ENCODE measurements around the gene LIMCH1.

LIMCH1 gene

DNA sequence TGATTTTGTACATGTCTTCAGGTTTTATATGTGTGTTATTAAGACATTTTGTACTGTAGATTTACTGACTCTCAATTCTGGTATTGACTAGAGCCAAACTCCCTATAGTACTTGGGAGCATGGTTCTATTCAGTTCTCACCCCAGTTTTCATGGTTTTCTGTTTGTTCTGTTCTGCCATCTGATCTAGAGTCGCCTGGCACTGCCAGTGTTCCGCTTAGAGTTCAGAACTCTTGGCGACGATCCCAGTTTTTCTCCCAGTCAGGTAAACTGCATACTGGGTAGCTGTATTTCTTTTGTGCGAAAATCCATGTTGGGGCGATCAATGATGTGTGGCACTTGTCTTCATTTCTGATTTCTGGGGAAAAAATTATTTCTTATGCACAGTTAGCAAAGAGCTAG, 132.6 kb downstream of the LIMCH1 start:
- no peaks in the 10 kb centered on the region for H3K36me3 Mint-ChIP-seq (ENCODE audit: low read depth)
- H3K9me3 Mint-ChIP-seq, result no peaks in the 10 kb centered on the region
- H3K27ac Mint-ChIP-seq, result no peak overlapping the region
- no peaks in the 10 kb centered on the region for H3K4me1 Mint-ChIP-seq (ENCODE audit: low read depth)
- H3K27me3 Mint-ChIP-seq, result no peaks in the 10 kb centered on the region
- H3K4me3 Mint-ChIP-seq, result no peak overlapping the region

DNA sequence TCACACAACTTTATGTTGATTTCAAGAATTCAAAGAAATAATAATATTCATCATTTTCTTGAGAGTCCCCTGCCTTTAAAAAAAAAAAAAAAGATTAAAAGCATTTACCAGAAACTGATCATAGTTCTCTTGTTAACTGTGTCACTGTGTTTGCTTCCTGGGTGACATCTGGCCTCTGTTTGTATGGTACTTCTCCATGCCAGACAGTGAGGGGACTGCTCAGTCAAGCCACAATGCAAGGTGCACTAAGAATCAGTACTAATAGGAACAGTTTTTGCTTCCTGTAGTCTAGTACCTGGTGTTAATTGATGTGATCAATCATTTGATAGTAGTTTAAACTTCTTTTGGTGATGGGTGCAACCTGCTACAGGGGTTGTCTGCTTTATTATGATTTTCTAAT, 133.0 kb downstream of the LIMCH1 start:
- H3K9me3 Mint-ChIP-seq, result no peaks in the 10 kb centered on the region
- no peaks in the 10 kb centered on the region for H3K4me1 Mint-ChIP-seq (ENCODE audit: low read depth)
- H3K27ac Mint-ChIP-seq, result no peak overlapping the region
- no peak overlapping the region for H3K4me3 Mint-ChIP-seq
- no peaks in the 10 kb centered on the region for H3K27me3 Mint-ChIP-seq
- H3K36me3 Mint-ChIP-seq (ENCODE audit: low read depth), result no peaks in the 10 kb centered on the region

DNA sequence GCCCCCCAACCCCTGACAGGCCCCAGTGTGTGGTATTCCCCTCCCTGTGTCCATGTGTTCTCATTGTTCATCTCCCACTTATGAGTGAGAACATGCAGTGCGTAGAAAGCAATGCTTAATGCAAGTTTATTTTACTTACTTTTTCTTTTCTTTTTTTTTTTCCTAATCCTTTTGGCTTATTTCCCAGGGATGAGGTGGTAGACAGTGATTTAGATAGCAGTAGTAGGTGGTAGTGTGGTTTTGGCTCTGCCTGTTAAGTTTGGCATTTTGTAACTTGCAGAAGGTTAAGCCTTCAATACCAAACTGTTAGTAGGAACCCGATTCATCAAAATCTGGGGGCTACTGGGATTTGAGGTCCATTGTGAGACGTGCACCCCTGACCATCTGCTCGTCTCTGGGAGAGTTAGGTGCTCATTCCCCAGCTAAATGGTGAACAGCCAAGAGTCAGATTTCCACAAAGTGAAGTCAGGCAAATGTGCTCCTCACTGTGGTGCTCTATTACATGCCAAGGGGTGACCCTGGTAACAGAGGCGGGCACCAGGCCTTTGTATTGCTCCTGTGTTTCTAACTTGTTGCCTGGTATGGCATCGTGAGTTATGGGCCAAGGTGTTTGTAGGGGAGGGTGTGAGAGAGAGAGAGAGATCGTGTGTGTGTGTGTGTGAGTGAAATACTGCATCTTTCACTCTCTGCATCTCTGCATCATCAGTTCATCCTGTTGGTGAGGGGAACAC, 140.3 kb downstream of the LIMCH1 start:
- no peaks in the 10 kb centered on the region for H3K4me1 Mint-ChIP-seq (ENCODE audit: low read depth)

DNA sequence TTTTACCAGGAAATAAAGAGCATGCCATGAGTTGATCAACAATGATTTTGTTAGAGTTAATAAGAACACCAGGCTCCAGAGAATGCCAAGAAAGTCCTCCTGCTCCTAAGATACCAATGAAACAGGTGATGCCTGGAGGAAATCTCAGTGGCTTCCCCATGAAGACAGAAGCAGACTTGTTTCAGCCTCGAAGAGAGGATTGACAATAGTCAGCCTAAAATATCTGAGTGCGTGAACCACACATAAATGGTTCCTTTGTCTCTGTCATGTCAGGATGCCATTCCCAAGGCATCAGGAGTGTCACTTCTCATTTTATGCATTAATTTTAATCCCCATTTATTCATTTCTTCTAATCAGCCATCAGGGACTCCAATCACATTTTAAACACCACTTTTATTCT, 141.0 kb downstream of the LIMCH1 start:
- Mint-ChIP-seq H3K36me3 (ENCODE audit: low read depth) (no peaks in the 10 kb centered on the region), H3K4me1 (ENCODE audit: low read depth) (no peaks in the 10 kb centered on the region), H3K4me3 (no peak overlapping the region), H3K27ac (no peak overlapping the region), H3K9me3 (no peaks in the 10 kb centered on the region), H3K27me3 (peaks cover 3% of the 10 kb centered on the region)

More for the DNA sequence above, 140.3 kb downstream of the LIMCH1 start:
- no peaks in the 10 kb centered on the region for H3K36me3 Mint-ChIP-seq (ENCODE audit: low read depth)
- H3K4me3 Mint-ChIP-seq, result no peak overlapping the region
- no peak overlapping the region for H3K27ac Mint-ChIP-seq
- H3K27me3 Mint-ChIP-seq, result peaks cover 3% of the 10 kb centered on the region
- no peaks in the 10 kb centered on the region for H3K9me3 Mint-ChIP-seq

DNA sequence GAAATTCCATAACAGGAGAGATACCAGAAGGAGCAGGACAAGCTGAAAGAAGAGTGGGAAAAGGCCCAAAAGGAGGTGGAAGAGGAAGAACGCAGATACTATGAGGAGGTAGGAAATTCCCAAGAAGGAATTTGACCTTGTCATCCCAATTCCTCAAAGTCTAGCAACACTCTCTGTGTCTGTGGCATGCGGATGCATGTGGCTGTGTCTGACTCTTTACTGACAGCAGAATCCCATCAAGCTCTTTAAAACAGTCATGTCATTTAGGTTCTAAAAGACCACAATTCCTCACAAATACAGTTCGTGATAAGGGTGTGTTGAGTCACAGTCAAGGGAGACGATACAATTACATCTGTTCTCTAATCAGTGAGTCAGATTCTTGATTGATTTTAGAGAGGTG, 142.0 kb downstream of the LIMCH1 start:
- H3K4me1 Mint-ChIP-seq (ENCODE audit: low read depth), result no peaks in the 10 kb centered on the region
- H3K27me3 Mint-ChIP-seq, result peaks cover 3% of the 10 kb centered on the region
- H3K36me3 Mint-ChIP-seq (ENCODE audit: low read depth), result no peaks in the 10 kb centered on the region
- no peaks in the 10 kb centered on the region for H3K9me3 Mint-ChIP-seq
- H3K4me3 Mint-ChIP-seq, result no peak overlapping the region
- no peak overlapping the region for H3K27ac Mint-ChIP-seq

DNA sequence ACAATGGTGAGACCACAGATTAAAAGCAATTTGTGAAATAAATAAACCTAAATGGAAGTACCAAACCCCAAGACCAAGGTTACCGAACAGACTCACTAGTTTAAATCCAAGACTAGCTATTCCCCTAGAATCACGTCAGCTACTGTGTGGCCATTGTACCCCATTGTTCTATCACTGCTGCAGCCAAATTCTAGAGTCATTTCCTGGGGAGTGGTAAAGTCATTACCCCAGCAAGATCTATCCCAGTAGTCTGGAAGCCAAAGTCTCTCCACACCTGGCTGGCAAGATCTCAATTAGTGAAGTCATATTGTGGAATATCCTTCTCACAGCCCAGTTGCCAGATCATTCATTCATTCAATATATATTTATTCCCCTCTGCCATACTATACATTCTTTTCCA, 143.1 kb downstream of the LIMCH1 start:
- H3K27me3 Mint-ChIP-seq, result peaks cover 3% of the 10 kb centered on the region
- H3K36me3 Mint-ChIP-seq (ENCODE audit: low read depth), result no peaks in the 10 kb centered on the region
- no peaks in the 10 kb centered on the region for H3K4me1 Mint-ChIP-seq (ENCODE audit: low read depth)
- H3K4me3 Mint-ChIP-seq, result no peak overlapping the region
- H3K27ac Mint-ChIP-seq, result no peak overlapping the region
- H3K9me3 Mint-ChIP-seq, result no peaks in the 10 kb centered on the region

DNA sequence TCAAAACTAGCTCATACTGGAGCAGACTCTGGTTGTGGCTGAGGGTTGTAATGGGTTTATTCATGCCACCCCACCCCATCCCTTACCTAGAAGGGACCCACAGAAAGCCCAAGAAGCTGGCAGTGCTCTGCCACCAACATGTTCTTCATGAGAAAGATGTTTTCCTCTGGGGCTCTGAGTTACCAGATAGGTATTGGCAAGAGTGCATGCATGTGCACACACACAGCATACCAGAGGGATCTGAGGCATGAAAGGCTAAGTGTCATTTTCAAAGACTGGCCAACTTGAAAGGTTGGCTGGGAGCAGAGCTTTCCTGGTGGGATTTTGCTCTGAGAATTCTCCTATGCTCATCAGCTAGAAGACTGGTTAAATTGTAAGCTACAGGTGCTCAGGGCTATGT, 145.4 kb downstream of the LIMCH1 start:
- Mint-ChIP-seq H3K4me3 (no peak overlapping the region), H3K9me3 (no peaks in the 10 kb centered on the region), H3K36me3 (ENCODE audit: low read depth) (no peaks in the 10 kb centered on the region)

DNA sequence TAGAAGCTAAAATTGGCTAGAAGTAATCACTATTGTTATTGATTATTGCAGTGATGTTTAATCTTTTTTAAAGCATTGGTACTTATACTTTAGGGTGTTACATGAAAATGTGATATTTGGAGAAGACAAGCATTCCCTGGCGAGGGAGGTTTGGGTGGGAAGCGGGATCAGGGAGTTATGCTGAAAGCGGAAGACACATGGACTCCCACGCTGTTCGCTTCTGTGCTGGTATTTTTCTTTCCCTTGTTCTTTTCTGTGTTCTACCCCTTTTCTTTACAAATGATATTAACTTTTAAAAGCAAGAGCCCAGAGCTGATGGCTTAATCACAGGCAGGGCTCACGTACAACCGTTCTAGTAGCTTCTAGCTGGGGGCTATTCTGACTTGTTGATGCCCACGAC, 148.9 kb downstream of the LIMCH1 start:
- H3K36me3 Mint-ChIP-seq (ENCODE audit: low read depth), result no peaks in the 10 kb centered on the region
- no peaks in the 10 kb centered on the region for H3K4me1 Mint-ChIP-seq (ENCODE audit: low read depth)
- no peaks in the 10 kb centered on the region for H3K9me3 Mint-ChIP-seq
- peaks cover 6% of the 10 kb centered on the region for H3K27me3 Mint-ChIP-seq
- no peak overlapping the region for H3K27ac Mint-ChIP-seq
- no peak overlapping the region for H3K4me3 Mint-ChIP-seq

More for the DNA sequence above, 145.4 kb downstream of the LIMCH1 start:
- H3K27ac Mint-ChIP-seq, result no peak overlapping the region
- peaks cover 3% of the 10 kb centered on the region for H3K27me3 Mint-ChIP-seq
- H3K4me1 Mint-ChIP-seq (ENCODE audit: low read depth), result no peaks in the 10 kb centered on the region

DNA sequence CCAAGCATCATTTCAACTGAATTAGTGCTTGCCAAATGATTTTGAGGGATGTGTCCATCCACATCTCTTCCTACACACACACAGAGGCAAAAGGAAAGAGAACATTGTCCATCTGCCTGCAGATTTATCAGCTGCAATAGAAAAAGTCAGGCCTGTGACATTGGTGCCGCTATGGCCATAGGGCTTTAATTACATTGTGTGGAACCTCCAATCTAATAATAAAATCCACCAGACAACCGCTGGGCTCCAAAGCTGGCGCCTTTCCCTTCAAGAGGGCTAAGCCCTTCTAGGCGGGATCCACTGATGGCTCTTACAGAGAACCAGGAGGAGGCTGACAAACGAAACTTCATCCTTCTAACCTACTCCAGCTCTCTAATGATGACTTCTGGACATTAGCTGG, 150.0 kb downstream of the LIMCH1 start:
- H3K4me3 Mint-ChIP-seq, result no peak overlapping the region
- H3K27ac Mint-ChIP-seq, result no peak overlapping the region
- peaks cover 6% of the 10 kb centered on the region for H3K27me3 Mint-ChIP-seq

DNA sequence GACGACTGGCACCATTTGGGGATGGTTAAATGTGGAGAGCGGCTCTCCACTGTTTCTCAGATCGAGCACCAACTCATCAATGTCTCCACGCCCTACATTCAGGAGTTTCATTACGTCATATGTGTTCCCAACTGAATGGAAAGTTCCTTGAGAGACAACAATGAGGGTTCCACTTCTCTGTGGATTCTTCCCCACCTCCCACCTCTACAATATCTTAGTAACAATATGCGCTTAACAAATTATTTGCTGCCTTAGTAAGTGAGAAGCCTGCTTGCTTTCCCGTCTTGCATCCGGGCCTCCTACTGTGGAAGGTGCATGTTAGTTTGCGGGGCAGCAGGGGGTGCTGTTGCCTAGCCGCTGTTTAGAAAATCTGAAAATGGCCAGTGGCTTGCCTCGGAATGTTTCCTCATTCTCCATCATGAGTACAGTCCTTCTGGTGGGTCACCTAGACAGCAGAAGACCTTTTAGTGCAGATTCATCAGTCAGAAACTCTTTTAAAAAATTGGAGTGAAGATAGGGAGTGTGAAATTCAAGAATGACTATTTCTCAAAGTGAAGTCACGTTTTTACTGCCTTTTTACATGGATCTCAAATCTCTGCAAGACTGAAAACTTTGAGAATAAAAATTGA, 154.9 kb downstream of the LIMCH1 start:
- Mint-ChIP-seq H3K4me3 (no peak overlapping the region), H3K36me3 (ENCODE audit: low read depth) (no peaks in the 10 kb centered on the region), H3K27me3 (peaks cover 6% of the 10 kb centered on the region), H3K9me3 (no peaks in the 10 kb centered on the region), H3K4me1 (ENCODE audit: low read depth) (no peaks in the 10 kb centered on the region), H3K27ac (no peak overlapping the region)

More for the DNA sequence above, 150.0 kb downstream of the LIMCH1 start:
- Mint-ChIP-seq H3K9me3 (no peaks in the 10 kb centered on the region), H3K4me1 (ENCODE audit: low read depth) (no peaks in the 10 kb centered on the region), H3K36me3 (ENCODE audit: low read depth) (no peaks in the 10 kb centered on the region)

DNA sequence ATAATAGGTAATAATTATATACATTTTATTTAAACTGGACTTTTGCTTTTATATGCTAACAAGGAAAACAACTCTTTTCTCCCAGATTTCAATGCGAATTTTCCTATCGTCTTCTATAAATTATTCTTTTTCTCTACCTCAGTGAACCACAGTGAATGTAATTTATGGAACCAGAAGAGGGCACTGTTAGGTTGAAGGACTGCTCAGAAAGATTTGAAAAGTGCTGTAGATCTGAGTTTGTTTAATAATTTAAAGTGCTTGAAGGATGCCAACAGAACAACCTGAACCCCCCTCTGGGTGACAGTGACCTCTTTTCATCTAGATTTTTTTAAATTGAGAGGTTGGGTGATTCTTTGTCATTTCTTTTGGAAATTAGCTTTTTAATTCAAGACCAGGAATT, 155.7 kb downstream of the LIMCH1 start:
- Mint-ChIP-seq H3K4me3 (no peak overlapping the region), H3K36me3 (ENCODE audit: low read depth) (no peaks in the 10 kb centered on the region), H3K4me1 (ENCODE audit: low read depth) (no peaks in the 10 kb centered on the region), H3K27ac (no peak overlapping the region), H3K27me3 (peaks cover 12% of the 10 kb centered on the region), H3K9me3 (no peaks in the 10 kb centered on the region)

DNA sequence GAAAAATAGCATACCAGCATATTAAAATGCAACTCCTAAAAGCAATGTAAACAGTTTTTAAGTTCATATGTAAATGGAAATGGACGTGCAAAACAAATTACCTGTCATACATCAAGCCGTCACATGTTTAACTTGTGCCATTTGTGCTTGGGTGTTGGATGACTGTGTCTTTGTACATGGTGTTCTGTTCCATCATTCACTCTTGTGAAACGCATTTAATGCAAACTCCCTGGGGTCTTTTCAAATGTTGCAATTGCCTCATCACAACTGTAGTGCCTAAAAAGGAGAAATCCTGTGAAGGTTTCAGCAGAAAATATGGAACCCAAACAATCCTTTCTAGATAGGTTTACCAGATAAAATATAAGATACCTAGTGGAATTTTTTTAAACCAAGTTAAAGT, 158.2 kb downstream of the LIMCH1 start:
- H3K4me1 Mint-ChIP-seq (ENCODE audit: low read depth), result no peaks in the 10 kb centered on the region
- H3K9me3 Mint-ChIP-seq, result no peaks in the 10 kb centered on the region
- no peaks in the 10 kb centered on the region for H3K36me3 Mint-ChIP-seq (ENCODE audit: low read depth)
- H3K27ac Mint-ChIP-seq, result no peak overlapping the region
- H3K4me3 Mint-ChIP-seq, result no peak overlapping the region
- H3K27me3 Mint-ChIP-seq, result peaks cover 6% of the 10 kb centered on the region

DNA sequence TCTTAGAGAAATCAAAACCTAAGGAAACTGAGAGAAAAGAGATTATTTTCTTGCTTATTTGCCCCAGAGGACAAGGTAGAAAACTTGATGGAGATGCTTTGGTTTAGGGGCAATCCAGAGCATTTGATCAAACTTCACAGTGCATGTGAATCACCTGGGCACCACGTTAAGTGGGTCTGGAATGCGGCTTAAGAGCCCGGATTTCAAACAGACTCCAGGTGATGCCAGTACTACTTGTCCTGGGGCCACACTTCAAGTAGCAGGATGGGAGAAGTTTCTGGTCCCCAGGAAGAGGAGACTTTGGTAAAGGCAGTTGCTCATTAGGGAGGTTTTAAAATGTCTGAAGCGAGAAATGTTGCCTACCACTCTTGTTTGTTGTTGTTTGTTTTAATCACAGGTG, 158.8 kb downstream of the LIMCH1 start:
- Mint-ChIP-seq H3K27ac (no peak overlapping the region), H3K36me3 (ENCODE audit: low read depth) (no peaks in the 10 kb centered on the region), H3K27me3 (peaks cover 7% of the 10 kb centered on the region), H3K4me1 (ENCODE audit: low read depth) (no peaks in the 10 kb centered on the region), H3K4me3 (no peak overlapping the region), H3K9me3 (no peaks in the 10 kb centered on the region)

DNA sequence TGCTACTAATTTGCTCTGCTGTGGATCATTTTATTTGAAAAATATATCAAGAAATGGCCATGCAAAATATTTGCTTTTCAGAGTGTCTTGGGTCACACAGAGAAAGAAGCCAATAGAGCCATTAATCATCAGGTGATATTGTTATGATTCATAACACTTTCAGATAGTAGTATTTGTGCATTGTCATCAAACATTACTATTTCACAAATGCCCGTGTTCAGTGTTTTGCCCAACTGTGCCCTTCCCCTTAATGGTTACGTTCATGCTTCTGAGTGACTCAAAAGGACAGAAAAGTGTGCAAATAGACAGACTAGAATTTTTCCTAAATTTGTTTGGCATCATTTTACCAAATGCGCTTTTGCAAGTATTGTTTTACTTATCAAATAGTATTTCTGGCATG, 164.0 kb downstream of the LIMCH1 start:
- H3K4me1 Mint-ChIP-seq (ENCODE audit: low read depth), result no peaks in the 10 kb centered on the region
- no peaks in the 10 kb centered on the region for H3K9me3 Mint-ChIP-seq
- H3K27ac Mint-ChIP-seq, result no peak overlapping the region
- no peak overlapping the region for H3K4me3 Mint-ChIP-seq
- H3K27me3 Mint-ChIP-seq, result peaks cover 10% of the 10 kb centered on the region
- no peaks in the 10 kb centered on the region for H3K36me3 Mint-ChIP-seq (ENCODE audit: low read depth)

DNA sequence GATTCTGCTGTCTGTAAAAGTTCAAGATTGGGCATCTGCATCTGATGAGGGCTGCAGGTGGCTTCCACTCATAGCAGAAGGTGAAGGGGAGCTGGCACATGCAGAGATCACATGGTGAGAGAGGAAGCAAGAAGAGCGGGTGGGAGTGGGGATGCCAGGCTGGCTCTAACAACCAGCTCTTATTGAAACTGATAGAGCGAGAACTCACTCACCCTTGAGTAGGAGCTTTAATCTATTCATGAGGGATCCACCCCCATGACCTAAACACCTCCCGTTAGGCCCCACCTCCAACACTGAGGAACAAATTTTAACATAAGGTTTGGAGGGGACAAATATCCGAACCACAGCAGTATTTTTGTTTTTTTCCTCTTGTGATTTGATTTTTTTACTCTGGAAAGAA, 164.8 kb downstream of the LIMCH1 start:
- Mint-ChIP-seq H3K9me3 (no peaks in the 10 kb centered on the region), H3K36me3 (ENCODE audit: low read depth) (no peaks in the 10 kb centered on the region), H3K27me3 (peaks cover 10% of the 10 kb centered on the region), H3K27ac (no peak overlapping the region), H3K4me3 (no peak overlapping the region), H3K4me1 (ENCODE audit: low read depth) (no peaks in the 10 kb centered on the region)

DNA sequence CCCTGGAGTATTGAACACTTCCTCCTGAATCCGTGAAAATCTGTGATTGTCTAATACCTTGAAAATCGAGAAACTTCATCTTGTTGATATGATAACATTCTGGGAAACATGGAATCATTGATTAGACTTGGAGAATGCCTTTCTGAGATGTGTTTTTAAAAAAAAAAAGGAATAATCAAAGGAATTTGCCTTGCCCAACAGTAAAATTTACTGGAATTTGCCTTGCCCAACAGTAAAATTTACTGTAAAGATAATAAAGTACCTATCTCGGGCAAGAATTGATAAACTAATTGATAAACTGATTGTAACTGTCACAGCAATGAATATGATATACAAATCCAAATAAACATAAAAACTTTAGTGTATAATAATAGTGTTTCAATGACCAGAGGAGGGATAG, 165.8 kb downstream of the LIMCH1 start:
- no peak overlapping the region for H3K27ac Mint-ChIP-seq
- H3K9me3 Mint-ChIP-seq, result no peaks in the 10 kb centered on the region
- H3K4me3 Mint-ChIP-seq, result no peak overlapping the region
- no peaks in the 10 kb centered on the region for H3K4me1 Mint-ChIP-seq (ENCODE audit: low read depth)
- H3K36me3 Mint-ChIP-seq (ENCODE audit: low read depth), result no peaks in the 10 kb centered on the region
- peaks cover 4% of the 10 kb centered on the region for H3K27me3 Mint-ChIP-seq

All from stimulated activated naive CD8-positive, alpha-beta T cell treated with anti-CD3 and anti-CD28 coated beads, Interleukin-15, Interleukin-2, amounts not matched to agents 100 ng/mL and 50 ng/mL, for 24 hours (primary cell).